Measurements from ENCODE around the gene FBF1. TPM values are rescaled to one million over a fixed set of nuclear protein-coding genes. Genes with fewer than 3 reads are reported as not detected.

FBF1 gene
- total RNA-seq, 1 experiment from 2014 or later: 34.4 TPM

GRCh38 chr17:75876938-75877751, 63.7 kb downstream of the FBF1 start:
- no peak for TF ChIP-seq EZH2 (IDR thresholded peaks at IDR 0.05; ENCODE audit: borderline replicate concordance, low read depth, low read length, poor library complexity, severe bottlenecking)
- no peak for TF ChIP-seq CTCF (conservative IDR thresholded peaks at IDR 0.05; ENCODE audit: low read depth, low read length)
- no TSS peak for BruUV-seq (replicated peaks)
- Histone ChIP-seq H3K4me3 (ENCODE audit: low read depth, low read length, poor library complexity, severe bottlenecking) (peak overlapping the region; percentile 39), H3K36me3 (ENCODE audit: insufficient read depth, low read length, poor library complexity, severe bottlenecking) (no peaks in the 10 kb centered on the region), H3K9me3 (ENCODE audit: low read depth, low read length, poor library complexity, severe bottlenecking) (no peaks in the 10 kb centered on the region), H3K27me3 (replicated peaks; ENCODE audit: insufficient read depth, low read depth, low read length, poor library complexity) (peaks cover 13% of the 10 kb centered on the region), H3K27ac (ENCODE audit: low read depth, low read length, poor library complexity, severe bottlenecking) (no peak overlapping the region), H3K4me1 (ENCODE audit: insufficient read depth, low read length, poor library complexity, severe bottlenecking) (peaks cover 16% of the 10 kb centered on the region)
- intact Hi-C loops (cut with micrococcal nuclease; ENCODE audit: unreplicated experiment): no loop called here
- DNase-seq (ENCODE audit: low spot score): no peak
- POLR2A ChIA-PET (ENCODE audit: low non-redundant PET): no interaction called here
- CTCF ChIA-PET: no interaction called here

GRCh38 chr17:75876190-75876937, 64.5 kb downstream of the FBF1 start:
- Histone ChIP-seq H3K27me3 (replicated peaks; ENCODE audit: insufficient read depth, low read depth, low read length, poor library complexity) (peaks cover 13% of the 10 kb centered on the region), H3K27ac (ENCODE audit: low read depth, low read length, poor library complexity, severe bottlenecking) (no peak overlapping the region), H3K9me3 (ENCODE audit: low read depth, low read length, poor library complexity, severe bottlenecking) (no peaks in the 10 kb centered on the region), H3K4me3 (ENCODE audit: low read depth, low read length, poor library complexity, severe bottlenecking) (no peak overlapping the region), H3K36me3 (ENCODE audit: insufficient read depth, low read length, poor library complexity, severe bottlenecking) (no peaks in the 10 kb centered on the region), H3K4me1 (ENCODE audit: insufficient read depth, low read length, poor library complexity, severe bottlenecking) (peaks cover 16% of the 10 kb centered on the region)
- TF ChIP-seq EZH2 (IDR thresholded peaks at IDR 0.05; ENCODE audit: borderline replicate concordance, low read depth, low read length, poor library complexity, severe bottlenecking) (no peak), CTCF (conservative IDR thresholded peaks at IDR 0.05; ENCODE audit: low read depth, low read length) (no peak)
- no peak for DNase-seq (ENCODE audit: low spot score)
- CTCF ChIA-PET: interaction anchor here (1.2 kb wide), 1 partner anchor 20 kb away, joined by 3 read pairs; no protein-coding TSS in a partner anchor
- POLR2A ChIA-PET (ENCODE audit: low non-redundant PET): no interaction called here
- intact Hi-C loops (cut with micrococcal nuclease; ENCODE audit: unreplicated experiment): no loop called here
- no TSS peak for BruUV-seq (replicated peaks)

- no TSS peak for BruUV-seq (replicated peaks)
- H3K4me1 ChIP-seq (ENCODE audit: insufficient read depth, low read length, poor library complexity, severe bottlenecking): peaks cover 16% of the 10 kb centered on the region
- no peak overlapping the region for H3K27ac ChIP-seq (ENCODE audit: low read depth, low read length, poor library complexity, severe bottlenecking)
- intact Hi-C loops (cut with micrococcal nuclease; ENCODE audit: unreplicated experiment): no loop called here
- H3K4me3 ChIP-seq (ENCODE audit: low read depth, low read length, poor library complexity, severe bottlenecking): no peak overlapping the region
- H3K27me3 ChIP-seq (replicated peaks; ENCODE audit: insufficient read depth, low read depth, low read length, poor library complexity): peaks cover 13% of the 10 kb centered on the region
- no peak for DNase-seq (ENCODE audit: low spot score)
- H3K36me3 ChIP-seq (ENCODE audit: insufficient read depth, low read length, poor library complexity, severe bottlenecking): no peaks in the 10 kb centered on the region
- POLR2A ChIA-PET (ENCODE audit: low non-redundant PET): no interaction called here
- TF ChIP-seq CTCF (conservative IDR thresholded peaks at IDR 0.05; ENCODE audit: low read depth, low read length): no peak
- no peak for TF ChIP-seq EZH2 (IDR thresholded peaks at IDR 0.05; ENCODE audit: borderline replicate concordance, low read depth, low read length, poor library complexity, severe bottlenecking)
- H3K9me3 ChIP-seq (ENCODE audit: low read depth, low read length, poor library complexity, severe bottlenecking): no peaks in the 10 kb centered on the region
- CTCF ChIA-PET: interaction anchor here (1.2 kb wide), 1 partner anchor 20 kb away, joined by 3 read pairs; no protein-coding TSS in a partner anchor
Observed at GRCh38 chr17:75875940-75876189, 65.0 kb downstream of the FBF1 start.

Measured in A673 (cell line).